Tibial nerve (tissue), 4 donors: ENCODE results near the gene SIK2.

Experiments
- EP300 ChIP-seq, 2 donors: sonication (generic); formaldehyde crosslinking; IDR thresholded peaks; one replicate each; pipeline ENCODE4 v1.6.1; 2017; ENCODE audit warnings: antibody characterized with exemption in 2 of 2, mild to moderate bottlenecking in 1 of 2
- POLR2A ChIP-seq, 2 donors: fragments of 450-650 bp; IDR thresholded peaks; one replicate each; pipeline ENCODE4 v1.6.1; 2017; ENCODE audit warnings: antibody characterized with exemption in 2 of 2, mild to moderate bottlenecking in 2 of 2, moderate library complexity in 2 of 2
- TF ChIP-seq, protein P1 (sequence below), 5 experiments: fragments of 200-600 bp in 3 of 5; fragments of 450-650 bp in 2 of 5; sonication (generic) in 3 of 5; IDR thresholded peaks; one replicate each; pipeline ENCODE4 v1.5.1; 2016 to 2019; ENCODE audit warnings: antibody characterized with exemption in 5 of 5, mild to moderate bottlenecking in 3 of 5, moderate library complexity in 2 of 5

DNA sequence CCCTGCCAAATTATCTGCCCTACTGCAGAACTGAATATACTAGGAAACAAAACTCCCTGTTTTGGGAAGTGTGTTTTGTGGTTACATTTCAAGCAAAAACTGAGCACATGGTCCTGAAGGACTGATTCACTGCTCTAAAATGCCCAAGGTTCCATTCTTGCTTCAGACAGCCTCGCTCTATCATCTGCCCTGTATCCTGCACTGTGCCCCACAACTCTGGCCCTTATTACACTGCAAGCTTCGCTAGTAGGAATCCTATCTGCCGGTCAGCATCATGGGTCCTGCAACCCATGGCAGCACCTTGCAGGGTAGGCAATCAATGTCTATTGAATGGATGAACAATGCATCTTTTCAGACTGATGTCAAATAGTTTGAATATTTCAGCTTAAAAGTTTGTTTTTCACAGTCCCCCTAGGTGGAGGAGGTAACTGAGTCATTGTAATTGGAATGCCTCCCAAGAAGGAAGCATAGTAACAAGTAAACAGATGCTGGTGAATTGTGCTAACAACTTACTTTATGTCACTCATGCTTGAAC, 40.4 kb upstream of the SIK2 start:
- no peak for TF ChIP-seq POLR2A (IDR thresholded peaks at IDR 0.05)
- TF ChIP-seq, protein P1, sequence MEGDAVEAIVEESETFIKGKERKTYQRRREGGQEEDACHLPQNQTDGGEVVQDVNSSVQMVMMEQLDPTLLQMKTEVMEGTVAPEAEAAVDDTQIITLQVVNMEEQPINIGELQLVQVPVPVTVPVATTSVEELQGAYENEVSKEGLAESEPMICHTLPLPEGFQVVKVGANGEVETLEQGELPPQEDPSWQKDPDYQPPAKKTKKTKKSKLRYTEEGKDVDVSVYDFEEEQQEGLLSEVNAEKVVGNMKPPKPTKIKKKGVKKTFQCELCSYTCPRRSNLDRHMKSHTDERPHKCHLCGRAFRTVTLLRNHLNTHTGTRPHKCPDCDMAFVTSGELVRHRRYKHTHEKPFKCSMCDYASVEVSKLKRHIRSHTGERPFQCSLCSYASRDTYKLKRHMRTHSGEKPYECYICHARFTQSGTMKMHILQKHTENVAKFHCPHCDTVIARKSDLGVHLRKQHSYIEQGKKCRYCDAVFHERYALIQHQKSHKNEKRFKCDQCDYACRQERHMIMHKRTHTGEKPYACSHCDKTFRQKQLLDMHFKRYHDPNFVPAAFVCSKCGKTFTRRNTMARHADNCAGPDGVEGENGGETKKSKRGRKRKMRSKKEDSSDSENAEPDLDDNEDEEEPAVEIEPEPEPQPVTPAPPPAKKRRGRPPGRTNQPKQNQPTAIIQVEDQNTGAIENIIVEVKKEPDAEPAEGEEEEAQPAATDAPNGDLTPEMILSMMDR (IDR thresholded peaks at IDR 0.05): no peak
- no peak for TF ChIP-seq EP300 (IDR thresholded peaks at IDR 0.05)
